ENCODE data around the gene IRAK2.
"Not testable (repeated sequence)": the region's sequence is repeated elsewhere in the genome, so short reads cannot be mapped to it uniquely, and the experiment has no call there.

Gene IRAK2

DNA sequence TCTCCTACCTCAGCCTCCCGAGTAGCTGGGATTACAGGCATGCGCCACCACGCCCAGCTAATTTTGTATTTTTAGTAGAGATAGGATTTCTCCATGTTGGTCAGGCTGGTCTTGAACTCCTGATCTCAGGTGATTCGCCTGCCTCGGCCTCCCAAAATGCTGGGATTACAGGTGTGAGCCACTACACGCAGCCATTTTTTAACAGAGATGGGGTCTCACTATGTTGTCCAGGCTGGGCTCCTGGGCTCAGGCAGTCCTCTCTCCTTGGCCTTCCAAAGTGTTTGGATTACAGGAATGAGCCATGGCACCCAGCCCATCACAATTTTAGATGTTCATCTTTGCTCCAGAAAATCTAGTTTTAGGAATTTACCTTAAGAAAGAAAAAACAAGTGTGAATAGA is 6.2 kb upstream of the IRAK2 start:
- in situ Hi-C loops (cut with MboI; ENCODE audit: low sequenced_read_pairs), result not testable (repeated sequence)

DNA sequence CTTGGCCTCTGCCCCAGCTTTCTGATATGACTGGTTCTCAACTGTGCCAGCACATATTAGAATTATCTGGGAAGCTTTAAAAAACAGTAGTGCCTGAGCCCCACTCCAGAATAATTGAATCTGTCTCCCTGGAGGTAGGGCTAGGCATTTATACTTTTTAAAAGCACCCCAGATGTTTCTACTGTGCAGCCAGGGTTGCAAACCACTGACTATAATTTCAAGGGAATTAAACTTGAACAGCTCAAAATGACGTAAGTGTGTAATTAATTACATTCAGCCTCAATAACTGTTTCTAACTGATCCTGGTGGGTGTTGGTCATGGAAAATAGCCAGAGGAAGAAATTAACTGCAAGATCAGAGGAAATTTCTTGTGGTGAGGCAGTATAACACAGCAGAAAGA is 4.4 kb upstream of the IRAK2 start:
- in situ Hi-C loops (cut with MboI; ENCODE audit: low sequenced_read_pairs), result no loop called here

DNA sequence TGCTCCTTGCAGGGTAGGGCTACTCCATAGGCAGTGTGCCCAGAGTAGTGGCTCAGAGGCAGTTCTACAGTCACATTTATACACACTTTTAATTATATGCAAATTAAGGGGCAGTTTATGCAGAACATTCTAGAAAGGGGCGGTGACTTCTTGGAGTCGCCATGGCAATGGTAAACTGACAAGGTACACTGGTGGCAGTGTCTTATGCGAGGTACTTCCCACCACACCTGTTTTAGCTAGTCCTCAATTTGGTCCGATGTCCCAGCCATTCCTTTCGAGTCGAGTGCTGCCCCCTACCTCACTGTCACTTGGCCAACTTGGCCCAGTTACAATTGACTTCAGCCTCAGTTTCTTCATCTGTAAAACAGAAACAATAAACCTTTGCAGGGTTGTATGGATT is 3.8 kb upstream of the IRAK2 start:
- in situ Hi-C loops (cut with MboI; ENCODE audit: low sequenced_read_pairs), result no loop called here

DNA sequence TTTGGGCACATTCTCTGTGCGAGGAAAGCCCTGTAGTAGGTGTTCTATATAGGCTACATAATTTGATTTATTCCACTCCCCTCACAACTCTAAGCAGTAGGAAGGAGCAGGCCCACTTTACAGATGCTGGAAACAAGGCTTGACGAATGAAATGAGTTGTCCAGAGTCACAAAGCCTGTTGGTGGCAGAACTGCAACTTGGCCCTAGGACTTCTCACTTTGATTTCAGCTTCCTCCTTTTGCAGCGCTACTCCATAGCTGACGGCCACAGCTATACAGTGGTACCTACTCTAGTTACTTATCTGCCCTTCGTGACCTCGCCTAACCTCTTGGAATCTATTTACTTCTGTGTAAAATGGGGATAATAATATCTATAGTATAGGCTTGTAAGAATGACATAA is 2.5 kb upstream of the IRAK2 start:
- in situ Hi-C loops (cut with MboI; ENCODE audit: low sequenced_read_pairs), result no loop called here

DNA sequence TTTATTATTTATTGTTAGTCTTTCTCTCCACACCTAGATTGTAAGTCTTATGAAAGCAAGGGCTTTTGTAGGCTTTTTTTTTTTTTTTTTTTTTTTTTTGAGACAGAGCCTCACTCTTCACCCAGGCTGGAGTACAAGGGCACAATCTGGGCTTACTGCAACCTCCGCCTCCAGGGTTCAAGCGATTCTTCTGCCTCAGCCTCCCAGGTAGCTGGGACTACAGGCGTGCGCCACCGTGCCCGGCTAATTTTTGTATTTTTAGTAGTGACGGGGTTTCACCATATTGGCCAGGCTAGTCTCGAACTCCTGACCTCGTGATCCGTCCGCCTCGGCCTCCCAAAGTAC is 546 bp upstream of the IRAK2 start:
- in situ Hi-C loops (cut with MboI; ENCODE audit: low sequenced_read_pairs), result not testable (repeated sequence)

DNA sequence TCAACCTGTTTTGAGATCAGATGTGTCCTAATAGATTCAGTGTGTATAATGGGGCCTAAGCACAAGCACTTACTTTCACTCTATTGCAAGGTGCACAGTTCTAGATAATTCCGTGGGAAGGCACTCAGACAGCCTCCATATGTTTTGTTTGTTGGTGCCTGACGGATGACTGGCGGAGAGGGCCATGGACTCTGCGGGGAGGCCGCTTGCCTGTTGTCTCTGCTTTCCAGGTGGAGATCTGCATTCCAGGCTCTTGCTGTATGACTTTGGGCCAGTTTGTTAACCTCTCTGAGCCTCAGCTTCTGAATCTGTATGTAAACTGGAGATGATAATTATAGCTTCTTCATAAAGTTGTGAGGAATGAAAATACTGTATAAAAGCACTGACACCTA is 1.5 kb downstream of the IRAK2 start:
- in situ Hi-C loops (cut with MboI; ENCODE audit: low sequenced_read_pairs), result no loop called here

DNA sequence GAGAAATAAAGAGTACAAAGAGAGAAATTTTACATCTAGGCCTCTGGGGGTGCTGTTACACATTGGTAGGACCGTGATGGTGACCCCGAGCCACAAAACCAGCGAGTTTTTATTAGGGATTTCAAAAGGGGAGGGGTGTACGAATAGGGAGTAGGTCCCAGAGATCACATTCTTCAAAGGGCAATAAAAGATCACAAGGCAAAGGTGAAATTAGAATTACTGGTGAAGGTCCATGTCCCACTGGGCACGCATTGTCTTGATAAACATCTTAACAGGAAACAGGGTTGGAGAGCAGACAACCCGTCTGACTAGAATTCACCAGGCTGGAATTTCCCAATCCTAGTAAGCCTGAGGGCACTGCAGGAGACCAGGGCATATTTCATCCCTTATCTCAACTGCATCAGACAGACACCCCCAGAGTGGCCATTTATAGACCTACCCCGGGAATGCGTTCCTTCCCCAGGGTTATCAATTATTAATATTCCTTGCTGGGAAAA is 4.3 kb downstream of the IRAK2 start:
- in situ Hi-C loops (cut with MboI; ENCODE audit: low sequenced_read_pairs), result no loop called here

DNA sequence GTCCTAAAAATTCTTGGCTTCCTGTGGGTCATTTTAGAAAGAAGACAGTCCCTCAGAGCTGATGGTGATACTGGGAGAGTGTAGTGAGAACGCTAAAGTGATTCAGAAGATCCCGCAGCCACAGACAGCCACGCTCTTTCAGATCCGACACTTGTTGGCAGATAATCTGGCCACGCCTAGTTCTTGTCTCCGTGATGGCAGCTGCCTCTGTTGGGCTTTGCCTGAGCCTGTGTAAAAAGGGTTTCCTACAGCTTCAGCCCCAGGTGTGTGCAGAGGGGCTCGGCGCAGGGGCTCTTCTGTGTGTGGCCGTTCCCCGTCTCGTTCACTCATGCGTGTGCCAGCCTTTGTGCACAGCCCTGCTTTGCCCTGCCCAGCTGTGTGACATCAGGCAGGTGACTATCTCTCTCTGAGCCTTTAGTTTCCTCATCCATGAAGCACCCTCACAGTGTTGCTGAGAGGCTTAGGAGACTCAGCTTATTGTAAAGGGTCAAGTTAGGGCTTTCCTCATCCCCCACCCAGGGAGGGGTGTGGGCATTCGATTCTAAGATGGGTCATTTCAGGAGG is 6.3 kb downstream of the IRAK2 start:
- in situ Hi-C loops (cut with MboI; ENCODE audit: low sequenced_read_pairs), result no loop called here

DNA sequence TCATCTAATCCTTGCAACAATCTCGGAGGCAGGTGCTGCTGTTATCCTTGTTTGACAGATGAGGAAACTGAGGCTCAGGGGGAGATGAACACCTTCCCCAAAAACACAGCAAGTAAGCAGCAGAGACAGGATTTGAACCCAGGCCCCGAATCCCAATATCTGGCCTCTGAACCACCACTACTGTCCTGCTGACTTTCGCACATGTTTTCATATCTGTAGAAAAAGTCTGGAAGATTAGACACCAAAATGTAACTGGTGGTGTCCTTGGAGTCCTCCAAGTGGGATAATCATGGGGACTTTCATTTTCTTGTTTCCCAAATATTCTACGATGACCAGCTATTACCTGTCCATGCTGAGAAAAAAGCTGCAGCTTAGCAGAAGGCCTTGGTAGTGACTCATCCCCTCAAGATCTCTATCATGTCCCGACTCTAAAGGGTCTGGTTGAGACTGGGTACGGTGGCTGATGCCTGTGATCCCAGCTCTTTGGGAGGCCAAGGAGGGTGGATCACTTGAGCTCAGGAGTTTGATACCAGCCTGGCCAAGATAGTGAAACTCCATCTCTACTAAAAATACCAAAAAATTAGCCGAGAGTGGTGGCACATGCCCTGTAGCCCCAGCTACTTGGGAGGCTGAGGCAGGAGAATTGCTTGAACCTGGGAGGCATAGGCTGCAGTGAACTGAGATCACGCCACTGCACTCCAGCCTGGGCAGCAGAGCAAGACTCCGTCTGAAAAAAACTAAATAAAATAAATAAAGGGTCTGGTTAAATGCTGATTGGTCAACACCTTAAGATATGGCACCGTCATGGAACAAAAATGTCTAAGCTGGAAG is 8.6 kb downstream of the IRAK2 start:
- in situ Hi-C loops (cut with MboI; ENCODE audit: low sequenced_read_pairs), result no loop called here

DNA sequence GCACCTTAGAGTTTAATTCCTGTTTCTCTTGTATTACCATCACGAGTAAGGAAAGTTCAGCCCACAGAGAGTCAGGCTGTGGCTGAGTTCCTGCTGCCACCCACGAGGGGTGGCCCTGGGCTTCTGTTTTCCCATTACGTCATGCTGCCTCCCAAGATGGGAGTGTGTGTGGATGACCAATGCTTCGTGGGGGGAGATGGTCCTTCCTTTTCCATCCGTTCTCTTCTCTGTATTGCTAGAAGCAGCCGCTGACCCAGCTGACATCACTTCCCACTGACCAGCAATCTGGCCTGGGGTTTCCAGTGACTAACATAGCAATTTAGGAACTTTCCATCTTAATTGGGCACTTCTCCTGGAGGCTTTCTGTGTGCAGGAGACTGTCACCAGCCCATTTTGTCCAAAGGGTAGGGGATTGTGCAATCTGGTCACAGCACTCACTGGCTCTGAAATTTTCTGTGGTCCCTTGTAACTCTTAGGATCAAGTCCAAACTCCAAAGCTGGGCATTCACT is 9.3 kb downstream of the IRAK2 start:
- in situ Hi-C loops (cut with MboI; ENCODE audit: low sequenced_read_pairs), result no loop called here

DNA sequence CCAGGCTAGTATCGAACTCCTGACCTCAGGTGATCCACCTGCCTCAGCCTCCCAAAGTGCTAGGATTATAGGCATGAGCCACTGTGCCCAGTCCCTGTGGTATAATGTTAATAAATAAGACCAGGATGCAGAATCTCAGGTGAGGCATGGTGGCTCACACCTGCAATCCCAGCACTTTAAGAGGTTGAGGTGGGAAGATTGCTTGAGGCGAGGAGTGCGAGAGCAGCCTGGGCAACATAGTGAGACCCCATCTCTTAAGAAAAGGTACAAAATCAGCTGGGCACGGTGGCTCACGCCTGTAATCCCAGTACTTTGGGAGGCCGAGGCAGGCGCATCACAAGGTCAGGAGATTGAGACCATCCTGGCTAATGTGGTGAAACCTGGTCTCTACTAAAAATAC is 10.6 kb downstream of the IRAK2 start:
- in situ Hi-C loops (cut with MboI; ENCODE audit: low sequenced_read_pairs), result not testable (repeated sequence)

DNA sequence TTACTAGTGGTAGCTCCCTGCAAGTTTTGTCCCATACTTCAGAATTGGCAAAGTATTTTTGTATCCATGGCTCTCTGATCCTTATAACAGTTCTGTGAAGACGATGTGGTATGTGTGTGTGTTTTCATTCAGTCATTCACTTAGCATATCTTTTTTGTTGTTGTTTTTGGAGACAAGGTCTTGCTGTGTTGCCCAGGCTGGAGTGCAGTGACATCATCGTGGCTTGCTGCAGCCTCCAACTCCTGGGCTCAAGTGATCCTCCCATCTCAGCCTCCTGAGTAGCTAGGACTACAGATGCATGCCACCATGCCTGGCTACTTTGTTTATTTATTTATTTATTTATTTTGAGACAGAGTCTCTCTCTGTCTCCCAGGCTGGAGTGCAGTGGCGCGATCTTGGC is 11.4 kb downstream of the IRAK2 start:
- in situ Hi-C loops (cut with MboI; ENCODE audit: low sequenced_read_pairs), result not testable (repeated sequence)

DNA sequence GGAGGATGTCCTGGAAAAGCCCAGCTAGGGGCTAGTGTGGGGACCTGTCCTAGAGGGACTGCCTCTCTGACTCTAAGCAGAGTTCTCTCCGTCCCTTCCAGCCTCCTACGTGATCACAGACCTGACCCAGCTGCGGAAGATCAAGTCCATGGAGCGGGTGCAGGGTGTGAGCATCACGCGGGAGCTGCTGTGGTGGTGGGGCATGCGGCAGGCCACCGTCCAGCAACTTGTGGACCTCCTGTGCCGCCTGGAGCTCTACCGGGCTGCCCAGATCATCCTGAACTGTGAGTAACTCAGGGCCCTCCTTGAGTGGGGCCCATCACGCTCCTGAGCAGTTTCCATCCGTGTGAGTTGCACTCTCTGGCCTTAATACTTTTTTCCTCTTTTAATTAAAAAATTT is 13.0 kb downstream of the IRAK2 start:
- in situ Hi-C loops (cut with MboI; ENCODE audit: low sequenced_read_pairs), result no loop called here

DNA sequence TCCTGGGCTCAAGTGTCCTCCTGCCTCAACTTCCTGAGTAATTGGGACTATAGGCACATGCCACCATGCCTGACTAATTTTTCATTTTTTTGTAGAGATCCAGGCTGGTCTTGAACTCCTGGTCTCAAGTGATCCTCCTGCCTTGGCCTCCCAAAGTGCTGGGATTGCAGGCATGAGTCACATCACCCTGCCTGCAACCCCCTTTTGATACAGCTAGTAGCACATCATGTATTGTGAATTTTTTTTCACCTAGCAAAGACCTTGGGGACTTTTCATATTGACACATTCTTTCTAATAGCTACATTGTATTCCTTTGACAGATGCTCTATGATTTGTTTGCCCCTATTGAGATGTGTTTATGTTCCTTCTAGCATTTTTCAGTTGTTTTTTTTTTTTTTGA is 14.2 kb downstream of the IRAK2 start:
- in situ Hi-C loops (cut with MboI; ENCODE audit: low sequenced_read_pairs), result no loop called here

DNA sequence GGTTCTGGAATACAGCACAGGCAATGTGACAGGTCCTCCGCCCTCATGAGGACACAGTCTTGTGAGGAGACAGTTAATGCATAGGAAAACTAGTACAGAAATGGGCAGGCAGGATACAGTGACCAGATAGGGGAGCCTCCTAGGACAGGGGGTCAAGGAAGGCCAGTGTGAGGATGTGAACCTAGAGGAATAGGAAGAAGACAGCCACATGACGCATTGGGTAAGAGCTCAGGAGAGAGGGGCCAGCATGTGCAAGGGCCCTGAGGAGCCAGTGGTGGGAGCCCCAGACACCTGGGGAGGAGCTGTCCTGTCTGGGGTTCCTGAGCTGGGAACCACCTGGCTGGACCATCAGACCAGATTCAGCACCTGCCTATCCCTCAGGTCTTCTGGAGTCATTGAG is 15.6 kb downstream of the IRAK2 start:
- in situ Hi-C loops (cut with MboI; ENCODE audit: low sequenced_read_pairs), result no loop called here

DNA sequence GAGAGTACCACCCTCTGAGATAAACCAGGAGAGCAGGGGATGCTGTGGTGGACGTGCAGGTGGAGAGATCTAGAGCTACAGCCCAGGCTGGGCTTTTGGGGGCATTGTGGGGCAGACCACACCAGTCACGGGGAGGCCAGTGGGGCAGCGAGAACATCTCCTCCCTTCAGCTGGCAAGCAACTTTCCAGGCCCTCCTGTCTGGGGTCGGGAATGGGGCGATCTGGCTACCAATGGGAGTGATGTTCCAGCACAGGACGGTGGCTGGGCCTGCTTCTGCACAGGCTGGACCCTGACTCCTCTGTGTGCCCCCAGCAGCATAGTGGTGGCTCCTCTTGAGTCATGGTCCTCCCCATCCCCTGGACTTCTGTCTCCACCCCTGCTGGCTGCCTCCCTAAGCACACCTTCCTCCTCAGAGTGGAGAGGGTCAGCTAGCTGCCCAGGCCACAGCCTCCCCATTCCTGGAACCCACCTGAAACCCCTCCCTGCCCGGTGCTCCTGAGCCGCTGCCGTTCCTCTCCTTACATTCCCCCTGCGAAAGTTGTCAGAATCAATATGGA is 16.1 kb downstream of the IRAK2 start:
- in situ Hi-C loops (cut with MboI; ENCODE audit: low sequenced_read_pairs), result no loop called here

DNA sequence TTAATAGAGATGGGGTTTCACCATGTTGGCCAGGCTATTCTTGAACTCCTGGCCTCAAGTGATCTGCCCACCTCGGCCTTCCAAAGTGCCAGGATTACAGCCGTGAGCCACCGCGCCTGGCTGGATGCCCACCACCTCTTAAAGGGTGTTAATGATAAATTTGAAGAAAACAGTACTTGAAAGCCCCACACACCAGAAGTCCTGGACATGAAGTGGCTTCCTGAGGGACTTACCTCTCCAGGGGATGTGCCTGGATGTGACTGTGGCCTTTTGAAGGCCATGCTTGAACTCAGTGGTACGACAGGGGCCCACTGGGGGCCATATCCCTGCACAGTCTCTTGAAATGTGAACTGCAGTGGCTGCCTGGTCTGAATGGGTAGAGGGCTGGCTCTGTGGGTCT is 18.2 kb downstream of the IRAK2 start:
- in situ Hi-C loops (cut with MboI; ENCODE audit: low sequenced_read_pairs), result no loop called here

DNA sequence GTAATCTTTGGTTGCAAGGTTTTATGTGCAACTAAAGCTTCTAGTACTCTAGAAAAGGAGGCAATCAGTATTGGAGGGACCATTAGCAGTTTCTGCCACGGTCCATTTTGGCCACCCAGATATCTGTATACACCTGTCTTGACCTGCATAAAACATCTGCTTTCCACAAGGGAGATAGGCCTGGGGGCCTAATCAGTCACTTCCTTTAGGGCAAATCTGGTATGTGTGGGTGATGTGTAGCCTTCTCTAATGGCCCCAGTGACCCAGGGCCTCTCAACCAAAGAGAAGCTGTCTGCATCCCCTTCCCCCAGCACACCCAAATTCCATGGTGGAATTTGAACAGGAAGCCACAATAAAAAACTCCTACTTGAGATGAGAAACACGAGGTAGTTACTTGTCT is 19.5 kb downstream of the IRAK2 start:
- in situ Hi-C loops (cut with MboI; ENCODE audit: low sequenced_read_pairs), result no loop called here

DNA sequence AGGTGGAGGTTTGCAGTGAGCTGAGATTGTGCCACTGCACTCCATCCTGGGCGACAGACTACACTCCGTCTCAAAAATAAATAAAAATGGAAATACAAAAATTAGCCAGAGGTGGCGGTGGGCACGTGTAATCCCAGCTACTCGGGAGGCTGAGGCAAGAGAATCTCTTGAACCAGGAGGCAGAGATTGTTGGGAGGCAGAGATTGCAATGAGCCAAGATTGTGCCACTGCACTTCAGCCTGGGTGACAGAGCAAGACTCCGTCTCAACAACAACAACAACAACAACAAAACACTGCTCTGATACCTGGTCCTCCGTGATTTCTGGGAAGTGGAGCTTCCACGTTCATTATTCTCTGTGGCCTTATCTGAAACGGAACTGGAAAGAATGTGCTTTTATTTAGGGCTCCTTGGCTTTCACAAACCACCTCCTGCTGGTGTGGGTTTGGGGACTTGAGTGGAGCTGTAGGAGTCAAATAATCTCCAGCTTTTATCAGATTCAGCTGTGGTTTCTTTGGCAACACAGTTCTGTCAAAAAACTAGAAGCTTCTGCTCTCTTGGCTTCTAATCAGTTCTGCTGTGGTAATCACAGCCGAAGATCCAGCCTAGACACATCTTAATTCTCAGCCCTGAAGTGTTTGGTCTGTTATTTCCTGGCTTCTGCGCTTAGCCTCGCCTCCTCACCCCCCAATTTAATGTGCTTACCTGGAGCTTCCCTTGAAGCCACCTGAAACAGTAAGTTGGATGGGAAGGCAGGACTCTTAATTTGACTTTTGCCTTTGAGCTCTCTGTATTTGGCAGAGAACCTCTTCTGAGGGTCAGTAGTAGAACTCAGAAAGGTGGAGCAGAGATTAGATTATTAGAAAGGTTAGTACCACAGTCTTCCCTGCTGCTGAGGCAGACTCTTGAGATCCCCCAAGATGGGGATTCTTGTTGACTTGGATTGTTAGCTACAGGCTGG is 21.4 kb downstream of the IRAK2 start:
- in situ Hi-C loops (cut with MboI; ENCODE audit: low sequenced_read_pairs), result no loop called here

DNA sequence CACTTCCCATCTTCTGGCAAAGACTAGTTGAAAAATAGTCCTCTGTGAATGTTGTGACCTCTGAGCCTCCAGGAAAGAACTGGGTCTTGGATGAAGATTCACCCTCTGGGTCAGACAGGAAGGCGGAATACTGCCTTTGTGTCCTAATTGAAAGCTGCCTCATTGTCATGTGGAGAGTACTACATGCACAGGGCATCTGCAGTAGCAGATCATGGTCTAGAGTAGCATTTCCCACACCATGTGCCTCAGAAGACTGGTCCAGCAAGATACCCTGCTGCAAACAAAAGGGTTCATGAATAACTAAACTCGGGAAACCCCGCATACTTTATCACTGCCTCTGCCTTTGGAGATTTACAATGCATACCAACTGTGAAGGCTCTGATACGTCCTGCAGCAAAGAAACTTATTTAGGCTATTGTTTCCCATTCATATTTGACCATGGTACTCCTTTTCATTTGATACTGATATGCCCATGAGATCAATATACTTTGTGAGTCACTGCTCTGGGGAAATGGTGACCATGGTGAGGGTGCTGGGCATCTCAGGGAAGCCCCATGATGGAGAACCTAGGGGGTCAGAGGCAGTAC is 22.7 kb downstream of the IRAK2 start:
- in situ Hi-C loops (cut with MboI; ENCODE audit: low sequenced_read_pairs), result no loop called here

DNA sequence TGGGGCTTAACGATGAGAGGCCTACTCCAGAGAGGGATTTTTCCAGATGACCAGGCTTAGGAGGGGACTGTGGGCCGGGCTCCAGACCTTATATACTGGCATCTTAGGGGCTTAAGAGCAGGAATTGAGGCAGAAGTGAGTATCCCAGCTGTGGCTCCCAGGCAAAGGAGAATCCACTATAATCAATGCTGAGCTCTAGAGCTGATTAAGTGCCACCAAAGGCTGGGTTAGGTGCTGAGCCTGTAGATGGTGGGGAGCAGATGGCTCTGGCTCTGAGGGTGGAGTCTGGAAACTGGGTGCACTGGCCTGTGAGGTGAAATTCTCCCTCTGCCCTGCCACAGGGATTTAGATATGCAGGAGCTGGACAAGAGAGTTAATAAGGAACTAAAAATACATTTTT is 23.2 kb downstream of the IRAK2 start:
- in situ Hi-C loops (cut with MboI; ENCODE audit: low sequenced_read_pairs), result no loop called here
